ENCODE measurements around the gene SUSD5.

GRCh38 chr3:33217866-33218445 lies 654 bp downstream of the SUSD5 start:
- TF ChIP-seq CTCF (IDR thresholded peaks at IDR 0.05; ENCODE audit: low read length) (no peak), EZH2 (IDR thresholded peaks at IDR 0.05; ENCODE audit: borderline replicate concordance, low read length) (no peak)
